Keratinocyte (primary cell): ENCODE results near the gene ASF1B. TPM values are rescaled to one million over a fixed set of nuclear protein-coding genes. Genes with fewer than 3 reads are reported as not detected.

Experiments
- DNase-seq: peaks from one replicate; pipeline ENCODE4 v3.0.0-alpha.2; 2011; ENCODE audit warnings: low read depth, missing footprints, low spot score
- FAIRE-seq: peaks from 2 replicates; lab custom pipeline; 2011; peaks lifted over from hg19 to GRCh38; lab: Jason Lieb, UNC
- H2AFZ ChIP-seq: 2 replicates; pipeline ENCODE4 v1.6.0; 2012; ENCODE audit warnings: low read length, control low read depth, inconsistent platforms; ENCODE audit not compliant: control insufficient read depth
- H3K27ac ChIP-seq: 2 replicates; pipeline ENCODE4 v1.5.1; 2011; ENCODE audit warnings: low read length; ENCODE audit not compliant: control insufficient read depth, insufficient read depth
- H3K27me3 ChIP-seq: 3 replicates; pipeline ENCODE4 v1.6.0; 2011; ENCODE audit warnings: low read length; ENCODE audit not compliant: control insufficient read depth, insufficient read depth; ENCODE audit errors: extremely low read depth
- H3K36me3 ChIP-seq, 2 experiments: 2 replicates in 1 of 2; 3 replicates in 1 of 2; pipeline ENCODE4 v1.5.1; 2011; ENCODE audit warnings: low read length in 2 of 2, mild to moderate bottlenecking in 1 of 2; ENCODE audit not compliant: control insufficient read depth in 2 of 2, insufficient read depth in 2 of 2; ENCODE audit errors: extremely low read depth in 1 of 2
- H3K4me1 ChIP-seq: 3 replicates; pipeline ENCODE4 v1.5.1; 2011; ENCODE audit warnings: low read length; ENCODE audit not compliant: control insufficient read depth, insufficient read depth; ENCODE audit errors: extremely low read depth
- H3K4me2 ChIP-seq: 3 replicates; pipeline ENCODE4 v1.6.0; 2011; ENCODE audit warnings: low read depth, low read length; ENCODE audit not compliant: control insufficient read depth, insufficient read depth; ENCODE audit errors: extremely low read depth
- H3K4me3 ChIP-seq, 3 experiments: fragments of 200-600 bp in 1 of 3; sonication (generic) in 1 of 3; 2 replicates in 2 of 3; 3 replicates in 1 of 3; pipeline ENCODE4 v1.5.1; 2011 to 2016; ENCODE audit warnings: low read length in 3 of 3, mild to moderate bottlenecking in 3 of 3, control low read depth in 2 of 3, inconsistent platforms in 1 of 3, low read depth in 1 of 3, mixed read lengths in 1 of 3, mixed run types in 1 of 3, moderate library complexity in 1 of 3; ENCODE audit not compliant: control insufficient read depth in 2 of 3, insufficient read depth in 2 of 3; ENCODE audit errors: extremely low read depth in 1 of 3
- H3K79me2 ChIP-seq: 2 replicates; pipeline ENCODE4 v1.6.0; 2012; ENCODE audit warnings: low read length; ENCODE audit not compliant: control insufficient read depth, insufficient read depth
- H3K9ac ChIP-seq: 3 replicates; pipeline ENCODE4 v1.6.0; 2011; ENCODE audit warnings: low read length; ENCODE audit not compliant: control insufficient read depth, insufficient read depth; ENCODE audit errors: extremely low read depth
- H3K9me1 ChIP-seq: 3 replicates; pipeline ENCODE4 v1.6.0; 2011; ENCODE audit warnings: low read length; ENCODE audit not compliant: control insufficient read depth, insufficient read depth; ENCODE audit errors: extremely low read depth
- H3K9me3 ChIP-seq: 2 replicates; pipeline ENCODE4 v1.5.1; 2012; ENCODE audit warnings: low read depth, low read length; ENCODE audit not compliant: control insufficient read depth
- H4K20me1 ChIP-seq: 3 replicates; pipeline ENCODE4 v1.6.0; 2011; ENCODE audit warnings: low read length; ENCODE audit not compliant: control insufficient read depth, insufficient read depth; ENCODE audit errors: extremely low read depth
- CTCF ChIP-seq, 3 experiments: IDR thresholded peaks in 1 of 3; conservative IDR thresholded peaks in 1 of 3; optimal IDR thresholded peaks in 1 of 3; 2 replicates in 2 of 3; 3 replicates in 1 of 3; pipeline versions ENCODE3 to v1.5.1; 2011; ENCODE audit warnings: low read length in 3 of 3, mild to moderate bottlenecking in 3 of 3, moderate library complexity in 2 of 3, control low read depth in 1 of 3, inconsistent platforms in 1 of 3; ENCODE audit not compliant: insufficient read depth in 2 of 3; ENCODE audit errors: extremely low read depth in 1 of 3
- EZH2 ChIP-seq: IDR thresholded peaks from one replicate; pipeline ENCODE4 v1.6.1; 2012; ENCODE audit warnings: inconsistent platforms, mild to moderate bottlenecking, low read length, moderate library complexity
- dilution Hi-C: fragments of 300-500 bp; cut with MboI; formaldehyde crosslinking; loops from one replicate; pipeline ENCODE4 v1.7.0; 2020; ENCODE audit warnings: low sequenced_read_pairs; ENCODE audit not compliant: extremely low pct_ligation_motif_present
- polyA plus RNA-seq, 5 experiments: library from polyadenylated mRNA; depleted of rRNA in 3 of 5; stranded (reverse) in 3 of 5; stranded (forward) in 1 of 5; unstranded in 1 of 5; fragments of >200 nt; gene quantifications; 1 replicate in 1 of 5; 2 replicates in 3 of 5; 3 replicates in 1 of 5; pipeline versions ENCODE4 v1.2.1 to v1.2.3, GENCODE V29; 2011 to 2012; ENCODE audit warnings: missing spikeins in 2 of 5, low read depth in 1 of 5, low replicate concordance in 1 of 5

The ASF1B gene
- polyA plus RNA-seq, 1 donor (not counting 4 experiments of a cell fraction or from before 2014, with no cell fraction given): 7.8 TPM

GRCh38 chr19:14127176-14127575 lies 9.2 kb downstream of the ASF1B start:
- Histone ChIP-seq H3K79me2 (no peaks in the 10 kb centered on the region), H3K4me1 (no peaks in the 10 kb centered on the region)
- dilution Hi-C loops: no loop called here

GRCh38 chr19:14122924-14123323 lies 13.5 kb downstream of the ASF1B start:
- Histone ChIP-seq H3K9me3 (no peaks in the 10 kb centered on the region), H3K4me1 (peaks cover 9% of the 10 kb centered on the region), H3K79me2 (no peaks in the 10 kb centered on the region), H4K20me1 (no peaks in the 10 kb centered on the region), H3K36me3 (peaks cover 0 to 8% of the 10 kb centered on the region in 2 experiments), H3K27me3 (no peaks in the 10 kb centered on the region), H3K4me2 (no peak overlapping the region), H3K9me1 (no peaks in the 10 kb centered on the region), H3K27ac (no peak overlapping the region), H2AFZ (no peak overlapping the region), H3K9ac (no peak overlapping the region), H3K4me3 (no peak overlapping the region)
- TF ChIP-seq EZH2 (no peak), CTCF (optimal IDR thresholded peaks at IDR 0.05 in 1 of 3, IDR thresholded peaks at IDR 0.05 in 1 of 3, conservative IDR thresholded peaks at IDR 0.05 in 1 of 3; ENCODE audit: extremely low read depth in 1 of 3, insufficient read depth in 2 of 3, low read length in 3 of 3) (no peak)
- FAIRE-seq (no peak), DNase-seq (no peak)
- dilution Hi-C loops: no loop called here

More at GRCh38 chr19:14127176-14127575, 9.2 kb downstream of the ASF1B start:
- DNase-seq (no peak), FAIRE-seq (no peak)
- Histone ChIP-seq H3K4me2 (no peak overlapping the region), H2AFZ (no peak overlapping the region), H3K9ac (no peak overlapping the region), H4K20me1 (no peaks in the 10 kb centered on the region), H3K9me1 (no peaks in the 10 kb centered on the region), H3K27me3 (no peaks in the 10 kb centered on the region), H3K9me3 (no peaks in the 10 kb centered on the region), H3K36me3 (peaks cover 0 to 5% of the 10 kb centered on the region in 2 experiments), H3K4me3 (no peak overlapping the region), H3K27ac (no peak overlapping the region)
- TF ChIP-seq EZH2 (no peak), CTCF (optimal IDR thresholded peaks at IDR 0.05 in 1 of 3, IDR thresholded peaks at IDR 0.05 in 1 of 3, conservative IDR thresholded peaks at IDR 0.05 in 1 of 3; ENCODE audit: extremely low read depth in 1 of 3, insufficient read depth in 2 of 3, low read length in 3 of 3) (no peak)
